HG02884 (cell line): Measurements from ENCODE around the gene LCE1D.

Source experiments
- ATAC-seq: cut with Tn5 transposase; IDR thresholded peaks from one replicate; pipeline ENCODE4 v1.9.1; 2021; ENCODE audit warnings: mild to moderate bottlenecking, moderate library complexity; ENCODE audit not compliant: unreplicated experiment

LCE1D gene

GRCh38 chr1:152796421-152796820, at the start of gene LCE1D:
Gene LCE1D (plus strand): TSS chr1:152796721. CDS start chr1:152797795, 1,074 bp downstream.
- ATAC-seq = no peak

- ATAC-seq = no peak
These were observed 48.7 kb upstream of the LCE1D start for GRCh38 chr1:152747831-152748230.

- no peak for ATAC-seq
These were observed 44.3 kb upstream of the LCE1D start for GRCh38 chr1:152752225-152752624.

GRCh38 chr1:152753586-152753985, 42.9 kb upstream of the LCE1D start:
- no peak for ATAC-seq

- ATAC-seq = no peak
These were observed 39.6 kb upstream of the LCE1D start for GRCh38 chr1:152756872-152757271.

- no peak for ATAC-seq
These were observed 38.8 kb upstream of the LCE1D start, which contains the start of gene KPRP for GRCh38 chr1:152757747-152758146. Gene KPRP (plus strand): TSS chr1:152758025. CDS start chr1:152759589, 1,564 bp downstream.

- no peak for ATAC-seq
These were observed 37.9 kb upstream of the LCE1D start for GRCh38 chr1:152758636-152759035.

GRCh38 chr1:152759453-152760173, 36.9 kb upstream of the LCE1D start:
- no peak for ATAC-seq

- ATAC-seq = no peak
These were observed 35.9 kb upstream of the LCE1D start for GRCh38 chr1:152760551-152761190.

- ATAC-seq = no peak
These were observed 34.8 kb upstream of the LCE1D start for GRCh38 chr1:152761609-152762213.

- ATAC-seq = no peak
These were observed 27.5 kb upstream of the LCE1D start for GRCh38 chr1:152768847-152769533.

GRCh38 chr1:152770411-152770810, 26.1 kb upstream of the LCE1D start:
- ATAC-seq = no peak

- ATAC-seq = no peak
These were observed 21.6 kb upstream of the LCE1D start, which contains the start of gene LCE1F for GRCh38 chr1:152774875-152775274. Gene LCE1F (plus strand): TSS chr1:152775140. CDS start chr1:152776372, 1,232 bp downstream.

- no peak for ATAC-seq
These were observed 20.2 kb upstream of the LCE1D start for GRCh38 chr1:152776361-152776760.

- ATAC-seq = no peak
These were observed 18.9 kb upstream of the LCE1D start for GRCh38 chr1:152777510-152778137.

- ATAC-seq = no peak
These were observed 13.4 kb upstream of the LCE1D start for GRCh38 chr1:152783095-152783494.

- ATAC-seq = no peak
These were observed 10.4 kb upstream of the LCE1D start, which contains the start of gene LCE1E for GRCh38 chr1:152786077-152786476. Gene LCE1E (plus strand): TSS chr1:152786257. CDS start chr1:152787300, 1,043 bp downstream.

GRCh38 chr1:152795686-152796085, 835 bp upstream of the LCE1D start:
- ATAC-seq = no peak

GRCh38 chr1:152801333-152801732, 4.8 kb downstream of the LCE1D start:
- no peak for ATAC-seq

GRCh38 chr1:152806576-152806975, 10.1 kb downstream of the LCE1D start, which contains the start of gene LCE1C:
Gene LCE1C (minus strand): TSS chr1:152806651. CDS start chr1:152805478, 1,173 bp downstream.
- no peak for ATAC-seq

- ATAC-seq = no peak
These were observed 14.5 kb downstream of the LCE1D start for GRCh38 chr1:152811050-152811449.
